HG02798 (cell line): ENCODE measurements around the gene DMTF1.
"Not testable (repeated sequence)": the region's sequence is repeated elsewhere in the genome, so short reads cannot be mapped to it uniquely, and the experiment has no call there.

Experiments used
- ATAC-seq: cut with Tn5 transposase; IDR thresholded peaks from one replicate; pipeline ENCODE4 v1.9.1; 2021; ENCODE audit warnings: mild to moderate bottlenecking; ENCODE audit not compliant: unreplicated experiment, poor library complexity

Gene DMTF1

GRCh38 chr7:87188930-87189329 is 36.7 kb downstream of the DMTF1 start:
- no peak for ATAC-seq

GRCh38 chr7:87190783-87191182 is 38.5 kb downstream of the DMTF1 start:
- no peak for ATAC-seq

GRCh38 chr7:87192784-87193487 is 40.7 kb downstream of the DMTF1 start:
- ATAC-seq, result no peak

GRCh38 chr7:87193912-87194311 is 41.7 kb downstream of the DMTF1 start:
- no peak for ATAC-seq

GRCh38 chr7:87199241-87199640 is 47.0 kb downstream of the DMTF1 start:
- ATAC-seq, result no peak

- ATAC-seq, result no peak
These were observed 47.6 kb downstream of the DMTF1 start for GRCh38 chr7:87199700-87200450.

- no peak for ATAC-seq
These were observed 50.0 kb downstream of the DMTF1 start for GRCh38 chr7:87202208-87202607.

- peak; percentile 53 for ATAC-seq
These were observed 50.5 kb downstream of the DMTF1 start for GRCh38 chr7:87202705-87203104.

GRCh38 chr7:87203929-87204328 is 51.7 kb downstream of the DMTF1 start:
- not testable (repeated sequence) for ATAC-seq

- ATAC-seq, result no peak
These were observed 52.7 kb downstream of the DMTF1 start for GRCh38 chr7:87204933-87205332.

- not testable (repeated sequence) for ATAC-seq
These were observed 53.4 kb downstream of the DMTF1 start for GRCh38 chr7:87205701-87206100.

- ATAC-seq, result no peak
These were observed 54.1 kb downstream of the DMTF1 start for GRCh38 chr7:87206361-87206760.

- no peak for ATAC-seq
These were observed 57.2 kb downstream of the DMTF1 start for GRCh38 chr7:87209295-87209924.

- ATAC-seq, result no peak
These were observed 58.3 kb downstream of the DMTF1 start for GRCh38 chr7:87210506-87210905.

GRCh38 chr7:87212498-87212897 is 60.2 kb downstream of the DMTF1 start:
- no peak for ATAC-seq

GRCh38 chr7:87213252-87213651 is 61.0 kb downstream of the DMTF1 start:
- no peak for ATAC-seq

- ATAC-seq, result no peak
These were observed 61.6 kb downstream of the DMTF1 start for GRCh38 chr7:87213811-87214210.

GRCh38 chr7:87215046-87215445 is 62.8 kb downstream of the DMTF1 start:
- ATAC-seq, result no peak

GRCh38 chr7:87216701-87217508 is 64.7 kb downstream of the DMTF1 start:
- ATAC-seq, result peak; percentile 58

- no peak for ATAC-seq
These were observed 65.9 kb downstream of the DMTF1 start for GRCh38 chr7:87217983-87218653.
